SK-MEL-5 (cell line): Measurements from ENCODE around the gene KRTAP1-1. TPM values are rescaled to one million over a fixed set of nuclear protein-coding genes. Genes with fewer than 3 reads are reported as not detected.
"Not testable (repeated sequence)": the region's sequence is repeated elsewhere in the genome, so short reads cannot be mapped to it uniquely, and the experiment has no call there.

Experiments
- DNase-seq: peaks from one replicate; pipeline ENCODE4 v3.0.0-alpha.2; 2016; ENCODE audit warnings: low read depth, low spot score
- in situ Hi-C: cut with HindIII; loops from 2 replicates; pipeline ENCODE4 v1.10.0; 2016; ENCODE audit warnings: low sequenced_read_pairs, high pct_unique_total_duplicates, low pct_unique_long_range_greater_than_20kb
- total RNA-seq: library from RNA; depleted of rRNA; stranded (reverse); fragments of >200 nt; shearing (Covaris generic); gene quantifications from 2 replicates; pipeline ENCODE4 v1.2.3, GENCODE V29; 2014

KRTAP1-1 gene
- total RNA-seq, 1 experiment from 2014 or later = not detected

DNA sequence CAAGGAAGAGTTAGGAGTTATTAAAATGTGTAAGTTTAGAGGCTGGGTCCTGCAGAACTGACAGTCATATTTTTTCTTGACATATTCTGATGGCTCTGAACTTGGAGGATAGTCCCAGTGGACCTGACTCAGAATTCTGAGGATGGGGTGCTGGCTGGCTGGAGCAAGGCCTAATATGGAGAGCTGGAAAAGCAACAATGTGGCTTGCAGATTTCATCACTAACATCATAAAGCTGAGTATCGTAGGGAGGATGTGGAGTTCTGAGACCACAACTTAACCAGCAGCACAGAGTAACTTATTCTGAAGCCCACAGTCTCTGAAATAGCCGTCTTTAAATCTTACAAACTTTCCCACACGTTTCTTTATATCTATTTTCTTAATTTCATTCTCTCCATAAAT, 16.6 kb downstream of the KRTAP1-1 start:
- DNase-seq = no peak
- in situ Hi-C loops = no loop called here

DNA sequence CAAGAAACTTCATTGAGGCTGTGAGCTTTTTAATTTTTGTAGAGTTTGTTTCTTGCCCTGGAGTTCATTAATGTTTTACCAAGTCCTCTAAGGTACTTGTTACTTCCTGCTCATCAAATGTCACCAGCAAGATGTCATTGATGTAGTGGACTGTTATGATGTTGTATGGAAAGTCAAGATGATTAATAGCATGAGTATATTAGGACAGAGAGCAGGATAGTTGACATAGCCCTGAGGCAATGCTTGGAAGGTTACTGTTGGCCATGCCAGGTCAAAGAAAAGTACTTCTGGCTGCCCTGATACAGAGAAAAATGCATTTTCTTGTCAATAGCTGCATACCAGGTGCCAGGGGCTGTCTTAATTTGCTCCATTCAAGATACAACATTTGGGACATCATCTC, 20.9 kb downstream of the KRTAP1-1 start:
- in situ Hi-C loops = no loop called here
- no peak for DNase-seq

DNA sequence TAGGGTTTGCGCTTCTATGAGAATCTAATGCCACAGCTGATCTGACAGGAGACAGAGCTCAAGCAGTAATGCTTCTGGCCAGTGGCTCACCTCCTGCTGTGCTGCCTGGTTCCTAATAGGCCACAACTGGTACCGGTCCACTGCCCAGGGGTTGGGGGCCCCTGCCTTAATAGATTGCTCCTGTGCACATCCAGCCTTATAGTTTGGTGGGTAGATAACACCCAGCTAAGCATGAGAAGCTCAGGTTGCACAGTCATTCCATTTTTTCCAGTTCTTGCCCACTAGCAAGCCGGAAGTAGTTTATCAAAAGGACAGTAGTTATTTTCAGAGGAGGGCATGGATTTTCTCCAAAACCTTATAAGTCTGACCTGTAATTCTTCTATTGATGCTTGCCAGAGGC, 21.8 kb downstream of the KRTAP1-1 start:
- in situ Hi-C loops = no loop called here
- DNase-seq = no peak

DNA sequence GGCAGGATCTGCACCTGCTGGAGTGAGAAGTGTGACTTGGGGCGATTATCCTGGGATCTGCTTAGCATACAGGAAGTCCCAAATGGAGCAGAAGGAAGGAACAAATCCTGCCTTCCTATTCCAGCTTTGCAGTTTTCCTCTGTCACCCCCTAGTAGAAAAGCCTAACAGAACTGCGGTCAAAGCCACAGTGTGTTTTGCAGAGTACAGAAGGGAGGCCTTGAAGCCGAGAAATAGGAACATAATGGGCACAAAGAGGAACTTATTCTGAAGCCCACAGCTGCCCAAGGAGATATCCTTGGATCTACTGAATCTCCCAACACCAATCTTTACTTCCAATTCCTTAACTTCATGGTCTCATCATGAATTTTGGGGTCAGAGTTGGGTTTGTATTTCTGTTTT, 22.7 kb downstream of the KRTAP1-1 start:
- in situ Hi-C loops = no loop called here
- DNase-seq = no peak

DNA sequence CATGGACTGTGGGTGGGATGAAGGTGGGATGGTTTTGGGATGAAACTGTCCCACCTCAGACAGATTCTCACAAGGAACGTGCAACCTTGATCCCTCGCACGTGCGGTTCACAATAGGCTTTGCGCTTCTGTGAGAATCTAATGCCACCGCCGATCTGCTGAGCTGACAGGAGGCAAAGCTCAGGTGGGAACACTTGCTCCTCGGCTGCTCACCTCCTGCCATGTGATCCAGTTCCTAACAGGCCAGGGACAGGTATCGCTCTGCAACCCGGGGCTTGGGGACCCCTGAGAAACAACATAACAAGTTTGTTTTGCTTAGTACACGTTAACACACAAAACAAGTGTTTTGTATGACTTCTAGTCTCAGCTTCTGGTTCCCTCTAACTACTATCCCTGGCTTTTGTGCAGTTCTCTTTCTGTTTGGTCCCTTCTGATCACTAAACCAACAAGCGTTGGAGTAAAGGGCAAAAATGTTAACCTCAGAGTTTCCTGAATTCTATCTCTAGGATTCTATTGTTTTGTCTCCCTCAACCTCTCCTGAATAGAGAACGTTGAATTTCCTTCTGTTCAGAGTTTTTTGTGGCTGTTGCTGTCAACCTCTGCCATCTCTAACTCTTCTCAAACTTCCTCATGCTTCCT, 24.6 kb downstream of the KRTAP1-1 start:
- in situ Hi-C loops = no loop called here
- no peak for DNase-seq

DNA sequence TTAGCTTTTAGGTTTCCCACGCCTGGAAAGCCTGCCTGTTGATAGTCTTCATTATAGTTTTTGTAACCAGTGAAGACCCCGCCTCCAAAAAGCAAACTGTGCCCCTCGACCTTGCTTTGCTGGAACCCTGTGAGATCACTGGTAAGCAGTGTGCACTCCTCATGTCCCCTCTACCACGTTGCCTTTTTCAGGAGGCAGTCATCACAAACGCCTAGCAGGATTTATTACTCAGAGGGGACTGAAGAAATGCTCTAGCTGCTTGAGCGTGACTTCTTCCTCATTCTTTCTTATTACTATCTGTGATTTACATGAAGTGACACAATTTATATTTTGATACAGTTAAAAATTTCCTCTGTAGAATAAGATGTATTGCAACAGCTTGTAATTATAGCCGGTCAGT, 25.8 kb downstream of the KRTAP1-1 start:
- DNase-seq = no peak
- in situ Hi-C loops = no loop called here

DNA sequence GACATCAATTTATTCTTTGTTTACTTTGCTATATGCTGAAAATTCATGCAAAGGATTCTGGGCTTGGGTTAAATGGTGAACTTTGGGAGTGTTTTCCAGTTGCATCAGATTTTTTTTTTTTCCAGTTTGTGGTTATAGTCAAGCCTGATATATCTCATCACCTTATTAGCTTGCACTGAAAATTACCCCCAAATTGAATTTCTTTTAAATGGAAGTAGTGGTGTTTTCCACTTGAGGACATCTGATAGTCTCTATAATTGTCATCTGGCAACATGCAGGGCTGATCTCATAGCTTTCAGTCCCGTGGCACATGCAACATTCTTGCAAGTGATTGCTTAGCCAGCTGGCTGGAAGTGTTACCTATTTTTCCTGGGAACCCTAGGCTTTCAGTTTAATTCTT, 27.6 kb downstream of the KRTAP1-1 start:
- no peak for DNase-seq
- in situ Hi-C loops = no loop called here

DNA sequence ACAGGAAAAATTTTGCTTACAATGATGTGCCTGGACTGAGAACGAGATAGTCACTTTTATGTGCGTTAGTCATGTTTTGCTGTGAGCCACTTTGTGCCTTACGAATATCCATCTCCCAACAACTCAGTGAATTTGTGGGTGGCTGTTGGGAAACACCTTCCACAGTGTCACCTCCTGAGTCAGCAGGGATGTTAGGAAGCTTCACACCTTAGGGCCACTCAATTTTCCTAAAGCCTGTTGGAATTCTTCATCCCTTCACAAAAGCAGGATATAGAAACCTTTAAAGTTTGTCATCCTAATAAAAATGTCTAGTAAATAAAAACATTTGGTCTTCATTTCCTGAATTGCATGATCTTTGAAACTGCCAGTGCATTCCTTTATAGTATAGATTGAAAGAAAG, 28.1 kb downstream of the KRTAP1-1 start:
- in situ Hi-C loops = no loop called here
- DNase-seq = no peak

DNA sequence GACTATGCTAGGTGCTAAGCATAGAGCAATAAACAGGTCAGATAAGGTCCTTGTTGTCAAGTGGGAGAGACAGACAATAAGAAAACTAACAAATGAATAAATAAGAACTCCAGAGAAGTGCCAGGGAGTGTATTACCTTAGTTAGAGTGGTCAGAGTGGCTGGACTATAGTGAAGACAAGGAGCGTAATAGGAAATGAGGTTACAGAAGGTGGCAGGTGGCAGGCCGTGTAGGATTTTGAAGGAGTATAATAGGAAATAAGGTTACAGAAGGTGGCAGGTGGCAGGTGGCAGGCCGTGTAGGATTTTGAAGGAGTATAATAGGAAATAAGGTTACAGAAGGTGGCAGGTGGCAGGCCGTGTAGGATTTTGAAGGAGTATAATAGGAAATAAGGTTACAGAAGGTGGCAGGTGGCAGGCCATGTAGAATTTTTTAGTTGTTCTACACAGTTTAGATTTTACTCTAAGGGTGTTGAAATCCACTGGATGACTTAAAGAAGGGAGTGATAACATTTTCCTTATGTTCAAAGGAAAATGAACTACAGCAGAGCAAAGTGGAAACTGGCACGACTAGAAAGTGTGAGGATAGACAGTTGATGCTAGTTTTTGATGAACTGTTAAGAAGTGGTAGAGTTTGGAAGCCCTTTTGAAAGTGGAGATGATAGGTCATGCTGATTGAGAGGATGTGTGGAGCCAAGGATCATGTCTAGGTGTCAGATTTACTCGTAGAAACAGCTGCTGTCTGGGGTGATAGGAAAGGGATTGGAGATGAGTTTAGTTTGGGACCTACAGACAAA, 28.7 kb downstream of the KRTAP1-1 start:
- DNase-seq = no peak
- in situ Hi-C loops = no loop called here

DNA sequence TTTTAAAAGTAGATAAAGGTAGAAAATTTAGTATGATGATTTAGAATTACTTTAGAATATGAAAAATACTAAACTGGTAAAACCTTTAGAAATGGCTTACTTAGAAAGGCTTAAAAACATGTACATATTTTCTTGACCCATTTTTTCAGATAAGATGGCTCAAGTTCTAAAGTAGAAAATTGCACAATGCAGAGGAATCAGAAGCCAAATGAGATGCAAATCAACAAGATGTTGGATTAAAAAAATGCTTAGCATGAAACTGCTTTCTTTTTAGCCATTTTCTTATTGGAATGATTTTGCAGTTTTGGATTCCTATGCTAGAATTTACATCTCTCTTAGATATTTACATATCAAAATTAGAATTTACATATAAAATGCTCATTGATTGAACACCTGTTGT, 30.8 kb downstream of the KRTAP1-1 start:
- in situ Hi-C loops = no loop called here
- no peak for DNase-seq

DNA sequence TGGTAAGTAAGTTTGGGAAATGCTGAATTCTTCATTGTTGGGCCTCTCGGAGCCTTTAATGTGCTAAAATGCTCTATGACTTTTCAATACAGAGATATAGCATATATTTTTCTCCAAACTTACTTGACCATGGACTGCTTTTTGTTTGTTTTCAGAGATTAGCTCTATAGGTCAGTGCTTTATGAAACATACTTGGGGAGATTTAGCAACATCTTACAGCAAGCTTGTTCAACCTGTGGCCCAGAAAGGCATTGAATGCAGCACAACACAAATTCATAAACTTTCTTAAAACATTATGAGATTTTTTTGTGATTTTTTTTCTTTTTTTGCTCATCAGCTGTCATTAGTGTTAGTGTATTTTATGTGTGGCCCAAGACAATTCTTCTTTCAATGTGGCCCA, 31.3 kb downstream of the KRTAP1-1 start:
- no peak for DNase-seq
- in situ Hi-C loops = no loop called here

DNA sequence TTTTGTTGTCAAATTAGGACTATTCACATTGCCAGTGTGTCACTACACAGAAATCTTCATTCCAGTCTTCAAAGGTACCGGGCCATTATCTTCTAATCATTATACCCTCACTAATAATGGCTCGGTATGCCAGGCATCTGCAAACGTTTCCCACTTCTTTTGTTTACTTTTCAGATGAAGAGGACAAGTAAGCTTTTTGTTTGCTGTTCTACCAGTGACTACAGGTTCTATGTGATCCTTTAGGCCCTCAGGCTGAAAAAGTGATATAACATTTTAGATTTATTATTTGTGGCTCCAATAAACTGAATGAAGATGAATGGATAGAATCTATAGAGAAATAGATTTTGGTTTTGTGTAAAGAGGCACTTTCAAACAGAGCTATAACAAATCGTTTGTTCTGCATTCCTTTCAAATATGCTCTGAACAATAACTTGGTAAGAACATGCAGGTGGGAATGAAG, 31.9 kb downstream of the KRTAP1-1 start:
- DNase-seq = no peak
- in situ Hi-C loops = no loop called here

DNA sequence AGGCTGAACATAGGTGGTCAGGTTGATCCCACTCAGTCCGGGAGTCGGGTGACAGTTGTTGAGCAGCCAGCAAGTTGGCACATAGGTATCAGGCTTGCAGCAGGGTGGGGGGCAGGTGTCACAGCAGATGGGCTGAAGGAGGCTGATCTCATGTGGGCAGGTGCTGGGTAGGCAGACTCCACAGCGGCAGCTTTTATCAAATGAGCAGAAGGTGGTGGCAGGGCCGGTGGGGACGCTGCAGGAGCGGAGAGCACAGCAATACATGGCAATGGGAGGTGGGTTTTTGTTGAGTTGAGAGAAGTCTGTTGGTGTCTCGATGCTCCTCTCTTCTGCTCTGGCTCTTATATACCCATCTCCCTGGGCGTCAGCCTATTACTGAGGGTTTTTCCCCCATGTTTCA, 32.4 kb downstream of the KRTAP1-1 start, which contains the start of gene KRTAP3-1:
Gene KRTAP3-1 (minus strand): TSS at position 318 of the 400 bp plus-strand sequence. CDS start 54 bp downstream, at position 264.
- no peak for DNase-seq
- in situ Hi-C loops = no loop called here

DNA sequence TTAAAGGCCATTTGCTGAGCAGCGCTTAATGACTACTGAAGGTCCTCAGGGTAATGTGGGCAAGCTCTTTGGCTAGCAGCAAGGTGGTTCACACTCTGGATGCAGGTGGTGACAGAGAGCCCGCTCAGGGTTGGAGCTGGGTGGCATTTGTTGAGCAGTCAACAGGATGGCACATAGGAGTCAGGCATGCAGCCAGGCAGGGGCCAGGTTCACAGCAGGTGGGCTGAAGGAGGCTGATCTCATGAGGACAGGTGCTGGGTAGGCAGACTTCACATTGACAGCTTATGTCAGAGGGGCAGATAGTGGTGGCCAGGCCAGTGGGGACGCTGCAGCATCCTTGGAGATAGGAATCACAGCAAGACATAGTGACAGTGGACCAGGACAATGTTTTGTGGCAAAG, 36.9 kb downstream of the KRTAP1-1 start:
- DNase-seq = no peak
- in situ Hi-C loops = no loop called here

DNA sequence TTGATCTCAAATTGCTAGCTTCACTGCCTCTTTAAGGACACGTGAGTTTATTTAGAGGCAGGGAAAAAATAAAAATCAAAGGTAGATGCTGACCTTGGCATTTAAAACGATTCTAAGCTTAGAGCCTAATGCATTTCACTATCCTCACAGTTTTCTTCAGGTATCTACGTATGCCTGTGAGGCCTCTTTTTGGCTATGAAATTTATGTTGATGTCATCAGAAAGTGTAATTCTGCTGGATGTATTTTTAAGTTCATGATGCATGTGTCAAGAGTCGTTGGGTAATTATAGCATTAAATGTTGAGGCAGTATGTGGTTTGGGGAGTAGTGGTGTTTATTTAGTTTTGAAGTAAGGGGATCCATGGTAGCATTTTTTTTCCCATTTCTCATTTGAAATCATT, 37.3 kb downstream of the KRTAP1-1 start:
- in situ Hi-C loops = no loop called here
- DNase-seq = no peak

DNA sequence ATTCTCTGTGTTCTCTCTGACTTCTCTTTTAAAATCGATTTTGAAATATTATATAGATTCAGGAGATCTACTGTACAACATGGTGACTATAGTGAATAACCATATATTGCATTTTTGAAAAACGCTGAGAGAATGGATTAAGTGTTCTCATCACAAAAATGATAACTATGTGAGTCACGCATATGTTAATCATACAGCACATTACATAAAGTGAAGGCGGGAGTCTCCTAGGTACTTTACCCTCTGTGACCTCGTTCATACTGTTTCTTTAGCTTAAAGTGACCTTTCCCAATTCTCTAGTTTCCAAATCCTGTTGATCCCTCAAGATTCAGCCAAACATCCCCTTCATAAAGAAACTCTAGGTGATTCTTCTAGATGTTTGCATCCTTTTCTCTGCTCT, 38.4 kb downstream of the KRTAP1-1 start:
- in situ Hi-C loops = no loop called here
- DNase-seq = no peak

DNA sequence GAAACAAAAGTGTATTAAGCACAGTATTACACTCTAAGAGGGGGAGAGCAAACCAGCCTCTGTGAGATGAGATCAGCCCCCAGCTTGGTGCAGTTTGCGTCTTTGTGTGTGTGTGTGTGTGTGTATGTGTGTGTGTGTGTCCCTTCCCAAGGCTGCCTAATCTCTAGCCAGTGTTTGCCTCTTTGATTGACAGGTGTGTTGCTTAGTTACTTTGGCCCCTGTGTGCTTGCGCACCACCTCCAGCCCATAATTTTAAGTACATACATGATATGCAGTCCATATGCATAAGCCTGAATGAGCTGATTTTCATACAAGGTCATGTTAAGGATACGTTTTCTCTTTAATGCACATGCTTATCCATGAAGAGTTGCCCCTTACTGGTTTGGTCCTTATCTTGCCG, 39.5 kb downstream of the KRTAP1-1 start:
- no peak for DNase-seq
- in situ Hi-C loops = no loop called here

DNA sequence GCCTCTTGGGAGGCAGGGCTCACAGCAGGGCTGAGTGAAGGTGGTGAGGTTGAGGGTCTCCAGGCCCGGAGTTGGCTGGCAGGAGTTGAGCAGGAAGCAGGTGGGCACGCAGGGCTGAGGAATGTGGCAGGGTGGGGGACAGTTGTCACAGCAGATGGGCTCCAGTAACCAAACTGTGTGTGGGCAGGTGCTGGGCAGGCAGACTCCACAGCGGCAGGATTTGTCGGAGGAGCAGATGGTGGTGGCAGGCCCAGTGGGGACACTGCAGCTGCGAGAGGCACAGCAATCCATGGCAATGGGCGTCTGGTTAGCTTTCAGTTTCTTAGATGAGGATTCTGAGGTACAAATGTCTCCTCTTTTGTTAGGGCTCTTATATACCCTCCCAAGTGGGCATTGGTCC, 41.7 kb downstream of the KRTAP1-1 start, which contains the start of gene KRTAP3-2:
Gene KRTAP3-2 (minus strand): TSS at position 344 of the 400 bp plus-strand sequence. CDS start 53 bp downstream, at position 291.
- in situ Hi-C loops, DNase-seq: not testable (repeated sequence)

DNA sequence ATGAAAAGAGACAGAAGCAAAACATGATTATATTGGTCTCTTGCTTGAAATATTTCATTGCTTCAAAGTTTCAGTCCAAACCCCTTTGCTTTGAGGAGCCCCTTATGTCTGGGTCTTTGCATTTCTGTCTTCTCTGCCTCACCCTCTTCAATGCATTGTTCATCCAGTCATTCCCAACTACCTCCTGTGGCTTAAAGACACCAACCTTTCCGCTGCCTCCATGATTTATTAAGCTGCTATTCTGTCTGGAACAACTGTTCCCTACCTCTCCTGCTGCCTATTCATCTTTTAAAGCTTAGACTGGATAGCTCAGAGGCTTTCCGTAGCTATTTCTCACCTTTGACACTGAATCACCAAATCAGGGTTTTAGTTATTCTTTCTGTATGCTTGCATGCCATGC, 43.9 kb downstream of the KRTAP1-1 start:
- DNase-seq = no peak
- in situ Hi-C loops = no loop called here
